HEK293 (cell line): ENCODE measurements around the gene RAET1G.

Experiments used
- CTCF ChIP-seq: fragments of 450-650 bp; formaldehyde crosslinking; IDR thresholded peaks from 2 replicates; pipeline ENCODE4 v1.5.1; 2016; ENCODE audit warnings: missing biosample characterization, missing genetic modification characterization
- HOXA7 ChIP-seq: sonication (generic); formaldehyde crosslinking; IDR thresholded peaks from 2 replicates; pipeline ENCODE4 v1.8.1; 2022; ENCODE audit warnings: missing genetic modification reagents, borderline replicate concordance
- SP7 ChIP-seq: fragments of 450-650 bp; formaldehyde crosslinking; IDR thresholded peaks from 2 replicates; pipeline ENCODE4 v1.5.1; 2016; ENCODE audit warnings: missing biosample characterization, missing genetic modification characterization
- YY1 ChIP-seq: fragments of 450-650 bp; formaldehyde crosslinking; IDR thresholded peaks from 2 replicates; pipeline ENCODE4 v1.5.1; 2018; ENCODE audit warnings: missing biosample characterization, missing genetic modification characterization
- ZBTB20 ChIP-seq: fragments of 450-650 bp; formaldehyde crosslinking; IDR thresholded peaks from 2 replicates; pipeline ENCODE4 v1.5.1; 2016; ENCODE audit warnings: missing biosample characterization, missing genetic modification characterization
- ZBTB26 ChIP-seq: fragments of 450-650 bp; formaldehyde crosslinking; optimal IDR thresholded peaks from 2 replicates; pipeline ENCODE3; 2016; ENCODE audit warnings: missing biosample characterization, mild to moderate bottlenecking, missing genetic modification characterization
- ZBTB44 ChIP-seq: fragments of 450-650 bp; IDR thresholded peaks from 2 replicates; pipeline ENCODE4 v1.5.1; 2018; ENCODE audit warnings: missing biosample characterization, mild to moderate bottlenecking, missing genetic modification characterization
- ZNF280C ChIP-seq: fragments of 450-650 bp; formaldehyde crosslinking; IDR thresholded peaks from 2 replicates; pipeline ENCODE4 v1.5.1; 2016; ENCODE audit warnings: missing biosample characterization, missing genetic modification characterization
- ZNF692 ChIP-seq: fragments of 450-650 bp; formaldehyde crosslinking; IDR thresholded peaks from 2 replicates; pipeline ENCODE4 v1.5.1; 2016; ENCODE audit warnings: missing biosample characterization, missing genetic modification characterization
- ZNF747 ChIP-seq: fragments of 450-650 bp; formaldehyde crosslinking; IDR thresholded peaks from 2 replicates; pipeline ENCODE4 v1.5.1; 2016; ENCODE audit warnings: missing biosample characterization, missing genetic modification characterization

- no peak for TF ChIP-seq YY1 (tag by site-specific recombination)
- no peak for TF ChIP-seq SP7 (tag by site-specific recombination)
- no peak for TF ChIP-seq ZBTB44 (tag by site-specific recombination)
- TF ChIP-seq CTCF: no peak
- TF ChIP-seq HOXA7 (CRISPR knock-in tag): no peak
- no peak for TF ChIP-seq ZNF280C (tag by site-specific recombination)
- no peak for TF ChIP-seq ZBTB20 (tag by site-specific recombination)
- TF ChIP-seq ZNF747 (tag by site-specific recombination): no peak
- TF ChIP-seq ZNF692 (tag by site-specific recombination): no peak
- TF ChIP-seq ZBTB26 (tag by site-specific recombination): no peak
Observed at GRCh38 chr6:149885888-149886287, 37.0 kb downstream of the RAET1G start.
